ENCODE measurements around the gene PARN.

- TF ChIP-seq, protein P1, sequence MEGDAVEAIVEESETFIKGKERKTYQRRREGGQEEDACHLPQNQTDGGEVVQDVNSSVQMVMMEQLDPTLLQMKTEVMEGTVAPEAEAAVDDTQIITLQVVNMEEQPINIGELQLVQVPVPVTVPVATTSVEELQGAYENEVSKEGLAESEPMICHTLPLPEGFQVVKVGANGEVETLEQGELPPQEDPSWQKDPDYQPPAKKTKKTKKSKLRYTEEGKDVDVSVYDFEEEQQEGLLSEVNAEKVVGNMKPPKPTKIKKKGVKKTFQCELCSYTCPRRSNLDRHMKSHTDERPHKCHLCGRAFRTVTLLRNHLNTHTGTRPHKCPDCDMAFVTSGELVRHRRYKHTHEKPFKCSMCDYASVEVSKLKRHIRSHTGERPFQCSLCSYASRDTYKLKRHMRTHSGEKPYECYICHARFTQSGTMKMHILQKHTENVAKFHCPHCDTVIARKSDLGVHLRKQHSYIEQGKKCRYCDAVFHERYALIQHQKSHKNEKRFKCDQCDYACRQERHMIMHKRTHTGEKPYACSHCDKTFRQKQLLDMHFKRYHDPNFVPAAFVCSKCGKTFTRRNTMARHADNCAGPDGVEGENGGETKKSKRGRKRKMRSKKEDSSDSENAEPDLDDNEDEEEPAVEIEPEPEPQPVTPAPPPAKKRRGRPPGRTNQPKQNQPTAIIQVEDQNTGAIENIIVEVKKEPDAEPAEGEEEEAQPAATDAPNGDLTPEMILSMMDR (conservative IDR thresholded peaks at IDR 0.05 in 1 of 2, IDR thresholded peaks at IDR 0.05 in 1 of 2; ENCODE audit: low read depth in 1 of 2, low read length in 2 of 2), result no peak
- no peak for TF ChIP-seq EZH2 (IDR thresholded peaks at IDR 0.05; ENCODE audit: low read length, missing control alignments)
Observed at GRCh38 chr16:14579266-14579665, 50.8 kb downstream of the PARN start.
